Activated CD8-positive, alpha-beta memory T cell treated with anti-CD3 and anti-CD28 coated beads, Interleukin-2, amount 50 U/mL, for 4 hours (primary cell): ENCODE data around the gene GJB5.

ENCODE experiments used
- DNase-seq: peaks from one replicate; pipeline ENCODE4 v3.0.0-alpha.2; 2020

GJB5 gene

DNA sequence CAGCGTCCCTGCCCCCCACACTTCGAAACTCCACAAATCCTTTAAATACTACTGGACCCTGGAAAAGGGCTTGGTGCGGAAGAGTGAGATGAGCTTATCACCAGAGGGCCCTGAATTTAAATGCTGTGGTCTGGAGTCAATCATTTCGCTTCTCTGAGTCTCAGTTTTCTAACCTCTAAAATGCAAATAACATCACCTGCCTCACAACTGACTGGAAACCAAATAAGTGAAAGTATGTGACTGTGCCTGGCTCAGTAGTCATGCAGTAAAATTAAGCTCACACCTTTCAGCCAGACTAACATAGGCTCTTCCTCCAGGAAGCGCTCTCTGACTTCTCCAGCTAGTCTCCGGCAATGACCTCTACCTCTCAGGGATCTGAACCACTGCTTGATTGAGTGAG, 42.1 kb downstream of the GJB5 start:
- DNase-seq, result no peak

DNA sequence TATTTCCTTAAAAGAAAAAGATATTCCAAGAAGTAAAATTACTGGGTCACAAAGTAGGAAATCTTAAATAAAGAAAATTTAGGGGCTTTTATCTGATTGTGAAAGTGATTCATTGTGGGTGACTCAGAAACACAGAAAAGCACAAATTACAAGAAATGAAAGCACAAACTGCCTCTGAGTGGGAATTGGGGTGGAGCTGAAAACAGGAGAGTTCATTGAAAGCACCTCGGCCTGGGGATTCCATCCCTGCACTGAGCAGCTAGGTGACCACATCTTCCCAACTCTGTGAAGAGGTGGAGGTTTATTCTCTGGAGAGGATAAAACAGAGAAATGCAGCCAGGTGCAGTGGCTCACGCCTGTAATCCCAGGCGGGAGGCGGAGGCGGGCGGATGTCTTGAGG, 45.4 kb downstream of the GJB5 start:
- no peak for DNase-seq

DNA sequence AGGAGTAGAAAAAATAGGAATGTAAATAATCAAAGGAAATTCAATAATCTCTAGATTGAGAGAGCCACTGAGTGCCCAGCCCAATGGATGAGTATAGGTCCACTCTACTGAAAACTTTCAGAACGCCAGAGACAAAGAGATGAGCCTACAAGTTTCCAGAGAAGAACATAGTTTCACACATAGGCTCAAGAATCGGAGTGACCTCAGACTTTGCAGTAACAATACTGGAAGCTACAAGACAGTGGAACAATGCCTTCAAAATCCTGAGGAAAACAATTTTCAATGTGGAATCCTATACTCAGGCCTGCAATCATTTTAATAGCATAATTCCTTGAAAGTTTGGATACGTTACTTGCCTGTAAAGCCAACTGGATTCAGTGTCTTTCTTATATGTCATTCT, 48.9 kb downstream of the GJB5 start:
- no peak for DNase-seq

DNA sequence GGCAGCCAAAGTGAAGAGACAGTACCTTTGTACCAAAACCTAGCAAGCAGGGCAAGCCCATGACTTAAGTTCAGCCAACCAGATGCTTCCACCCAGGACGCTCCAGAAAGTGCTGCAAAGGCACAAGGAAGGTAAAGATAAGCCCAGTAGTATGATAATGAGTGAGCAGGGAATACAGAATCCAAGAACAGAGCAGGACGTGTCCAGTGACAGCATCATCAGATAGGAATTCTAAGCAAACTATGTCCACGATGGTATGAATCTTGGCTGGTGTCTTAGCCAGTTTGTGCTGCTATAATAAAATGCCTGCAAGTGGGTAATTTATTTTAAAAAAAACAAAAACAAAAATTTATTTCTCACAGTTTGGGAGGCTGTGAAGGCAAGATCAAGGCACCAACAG, 51.5 kb downstream of the GJB5 start:
- DNase-seq, result no peak
